ENCODE measurements around the gene OBP2B.

DNA sequence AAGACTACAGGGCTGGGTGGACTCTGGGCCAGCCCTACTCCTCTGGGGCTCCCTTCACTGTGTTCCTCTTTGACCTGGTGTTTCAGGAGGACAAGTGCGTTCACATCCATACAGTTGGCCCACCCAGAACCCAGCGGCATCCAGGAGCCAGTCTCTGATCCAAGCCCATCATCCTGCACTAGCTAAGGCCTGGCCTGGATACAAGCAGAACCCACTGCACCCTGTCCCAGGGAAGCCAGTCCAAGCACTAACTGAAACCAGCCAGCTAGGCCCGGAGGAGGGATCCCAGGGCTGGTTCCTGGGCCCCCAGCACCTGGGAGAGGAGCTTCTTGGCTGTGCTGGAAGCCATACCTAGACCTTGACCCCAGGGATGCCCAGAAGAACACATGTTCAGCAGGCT lies 41.3 kb downstream of the OBP2B start:
- TF ChIP-seq, protein P1, sequence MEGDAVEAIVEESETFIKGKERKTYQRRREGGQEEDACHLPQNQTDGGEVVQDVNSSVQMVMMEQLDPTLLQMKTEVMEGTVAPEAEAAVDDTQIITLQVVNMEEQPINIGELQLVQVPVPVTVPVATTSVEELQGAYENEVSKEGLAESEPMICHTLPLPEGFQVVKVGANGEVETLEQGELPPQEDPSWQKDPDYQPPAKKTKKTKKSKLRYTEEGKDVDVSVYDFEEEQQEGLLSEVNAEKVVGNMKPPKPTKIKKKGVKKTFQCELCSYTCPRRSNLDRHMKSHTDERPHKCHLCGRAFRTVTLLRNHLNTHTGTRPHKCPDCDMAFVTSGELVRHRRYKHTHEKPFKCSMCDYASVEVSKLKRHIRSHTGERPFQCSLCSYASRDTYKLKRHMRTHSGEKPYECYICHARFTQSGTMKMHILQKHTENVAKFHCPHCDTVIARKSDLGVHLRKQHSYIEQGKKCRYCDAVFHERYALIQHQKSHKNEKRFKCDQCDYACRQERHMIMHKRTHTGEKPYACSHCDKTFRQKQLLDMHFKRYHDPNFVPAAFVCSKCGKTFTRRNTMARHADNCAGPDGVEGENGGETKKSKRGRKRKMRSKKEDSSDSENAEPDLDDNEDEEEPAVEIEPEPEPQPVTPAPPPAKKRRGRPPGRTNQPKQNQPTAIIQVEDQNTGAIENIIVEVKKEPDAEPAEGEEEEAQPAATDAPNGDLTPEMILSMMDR (IDR thresholded peaks at IDR 0.05), result no peak
- TF ChIP-seq EP300 (IDR thresholded peaks at IDR 0.05), result no peak
- TF ChIP-seq POLR2AphosphoS5 (IDR thresholded peaks at IDR 0.05), result no peak
- TF ChIP-seq POLR2A (IDR thresholded peaks at IDR 0.05), result no peak
